ENCODE measurements around the gene ARMC9. TPM values are rescaled to one million over a fixed set of nuclear protein-coding genes. Genes with fewer than 3 reads are reported as not detected.

ARMC9 gene
- total RNA-seq, 1 experiment from 2014 or later = 16.4 TPM

GRCh38 chr2:231359948-231360347, 161.5 kb downstream of the ARMC9 start:
- no peak overlapping the region for H3K4me2 ChIP-seq (ENCODE audit: low read length)
- ChIA-PET RAD21 (ENCODE audit: low non-redundant PET in 1 of 2, low total read pairs in 2 of 2, uncharacterized antibody in 2 of 2, unreplicated experiment in 2 of 2) (no interaction called here), POLR2A (no interaction called here), CTCF (no interaction called here)
- H3K36me3 ChIP-seq (ENCODE audit: control insufficient read depth in 1 of 2, insufficient read depth in 2 of 2, low read length in 2 of 2) = no peaks in the 10 kb centered on the region
- intact Hi-C loops (cut with micrococcal nuclease) = no loop called here
- no peaks in the 10 kb centered on the region for H3K9me2 ChIP-seq (ENCODE audit: insufficient read depth)
- BruUV-seq (replicated peaks) = no TSS peak
- H3K27ac ChIP-seq (ENCODE audit: low read depth, low read length) = no peak overlapping the region
- no peak overlapping the region for H2AFZ ChIP-seq (ENCODE audit: low read depth, low read length, poor library complexity, severe bottlenecking)
- H3K27me3 ChIP-seq (ENCODE audit: insufficient read depth, low read length) = no peaks in the 10 kb centered on the region
- H3K79me2 ChIP-seq (ENCODE audit: insufficient read depth, low read length) = no peaks in the 10 kb centered on the region
- peaks cover 0 to 2% of the 10 kb centered on the region in 2 experiments; a peak in 1 of 4 replicates for H3K4me1 ChIP-seq (ENCODE audit: control insufficient read depth in 1 of 2, insufficient read depth in 2 of 2, low read length in 2 of 2)
- no peak for TF ChIP-seq EZH2phosphoT487 (IDR thresholded peaks at IDR 0.05; ENCODE audit: borderline replicate concordance)
- H3K9ac ChIP-seq (ENCODE audit: low read length) = no peak overlapping the region
- no peak for DNase-seq (ENCODE audit: low read depth, low spot score)
- H3K4me3 ChIP-seq (replicated peaks in 1 of 2; ENCODE audit: low read depth in 1 of 2, low read length in 2 of 2) = no peak overlapping the region
- H3K9me3 ChIP-seq (ENCODE audit: control insufficient read depth in 1 of 2, insufficient read depth in 1 of 2, low read depth in 1 of 2, low read length in 2 of 2) = no peaks in the 10 kb centered on the region
- ATAC-seq = no peak
- no peaks in the 10 kb centered on the region for H4K20me1 ChIP-seq (ENCODE audit: insufficient read depth)

- no peaks in the 10 kb centered on the region for H3K27me3 ChIP-seq (ENCODE audit: insufficient read depth, low read length)
- no peak overlapping the region for H3K9ac ChIP-seq (ENCODE audit: low read length)
- TF ChIP-seq POLR2A (IDR thresholded peaks at IDR 0.05; ENCODE audit: borderline replicate concordance, extremely low read depth, insufficient read depth, insufficient read length) (no peak), ZFX (IDR thresholded peaks at IDR 0.05) (no peak), CTCF (IDR thresholded peaks at IDR 0.05 in 2 of 3, conservative IDR thresholded peaks at IDR 0.05 in 1 of 3; ENCODE audit: borderline replicate concordance in 1 of 3, insufficient read depth in 1 of 3, low read depth in 2 of 3, low read length in 2 of 3) (no peak), SRF (IDR thresholded peaks at IDR 0.05; ENCODE audit: low read depth) (no peak), EZH2phosphoT487 (IDR thresholded peaks at IDR 0.05; ENCODE audit: borderline replicate concordance) (no peak), SP1 (IDR thresholded peaks at IDR 0.05; ENCODE audit: low read depth) (no peak)
- TF ChIP-seq, protein P1, sequence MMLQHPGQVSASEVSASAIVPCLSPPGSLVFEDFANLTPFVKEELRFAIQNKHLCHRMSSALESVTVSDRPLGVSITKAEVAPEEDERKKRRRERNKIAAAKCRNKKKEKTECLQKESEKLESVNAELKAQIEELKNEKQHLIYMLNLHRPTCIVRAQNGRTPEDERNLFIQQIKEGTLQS (IDR thresholded peaks at IDR 0.05) = no peak
- POLR2A ChIA-PET = no interaction called here
- H3K9me2 ChIP-seq (ENCODE audit: insufficient read depth) = no peaks in the 10 kb centered on the region
- no peak overlapping the region for H3K27ac ChIP-seq (ENCODE audit: low read depth, low read length)
- no peaks in the 10 kb centered on the region for H3K79me2 ChIP-seq (ENCODE audit: insufficient read depth, low read length)
- RAD21 ChIA-PET (ENCODE audit: low non-redundant PET in 1 of 2, low total read pairs in 2 of 2, uncharacterized antibody in 2 of 2, unreplicated experiment in 2 of 2) = no interaction called here
- CTCF ChIA-PET = no interaction called here
- H3K4me1 ChIP-seq (ENCODE audit: control insufficient read depth in 1 of 2, insufficient read depth in 2 of 2, low read length in 2 of 2) = peaks cover 2 to 7% of the 10 kb centered on the region in 2 experiments; a peak in 3 of 4 replicates
- ATAC-seq (no peak), DNase-seq (ENCODE audit: low read depth, low spot score) (no peak)
- H3K4me2 ChIP-seq (ENCODE audit: low read length) = no peak overlapping the region
- no peaks in the 10 kb centered on the region for H4K20me1 ChIP-seq (ENCODE audit: insufficient read depth)
- no peak overlapping the region for H3K4me3 ChIP-seq (replicated peaks in 1 of 2; ENCODE audit: low read depth in 1 of 2, low read length in 2 of 2)
- H3K9me3 ChIP-seq (ENCODE audit: control insufficient read depth in 1 of 2, insufficient read depth in 1 of 2, low read depth in 1 of 2, low read length in 2 of 2) = no peaks in the 10 kb centered on the region
- no TSS peak for BruUV-seq (replicated peaks)
- H3K36me3 ChIP-seq (ENCODE audit: control insufficient read depth in 1 of 2, insufficient read depth in 2 of 2, low read length in 2 of 2) = no peaks in the 10 kb centered on the region
- no peak overlapping the region for H2AFZ ChIP-seq (ENCODE audit: low read depth, low read length, poor library complexity, severe bottlenecking)
- intact Hi-C loops (cut with micrococcal nuclease) = no loop called here
Observed at GRCh38 chr2:231360401-231360800, 162.0 kb downstream of the ARMC9 start.
